GM19025 (cell line): ENCODE measurements around the gene PHF5A.

Experiments used
- ATAC-seq: cut with Tn5 transposase; IDR thresholded peaks from one replicate; pipeline ENCODE4 v1.9.1; 2021; ENCODE audit warnings: mild to moderate bottlenecking, low read depth, moderate library complexity; ENCODE audit not compliant: unreplicated experiment

PHF5A gene

DNA sequence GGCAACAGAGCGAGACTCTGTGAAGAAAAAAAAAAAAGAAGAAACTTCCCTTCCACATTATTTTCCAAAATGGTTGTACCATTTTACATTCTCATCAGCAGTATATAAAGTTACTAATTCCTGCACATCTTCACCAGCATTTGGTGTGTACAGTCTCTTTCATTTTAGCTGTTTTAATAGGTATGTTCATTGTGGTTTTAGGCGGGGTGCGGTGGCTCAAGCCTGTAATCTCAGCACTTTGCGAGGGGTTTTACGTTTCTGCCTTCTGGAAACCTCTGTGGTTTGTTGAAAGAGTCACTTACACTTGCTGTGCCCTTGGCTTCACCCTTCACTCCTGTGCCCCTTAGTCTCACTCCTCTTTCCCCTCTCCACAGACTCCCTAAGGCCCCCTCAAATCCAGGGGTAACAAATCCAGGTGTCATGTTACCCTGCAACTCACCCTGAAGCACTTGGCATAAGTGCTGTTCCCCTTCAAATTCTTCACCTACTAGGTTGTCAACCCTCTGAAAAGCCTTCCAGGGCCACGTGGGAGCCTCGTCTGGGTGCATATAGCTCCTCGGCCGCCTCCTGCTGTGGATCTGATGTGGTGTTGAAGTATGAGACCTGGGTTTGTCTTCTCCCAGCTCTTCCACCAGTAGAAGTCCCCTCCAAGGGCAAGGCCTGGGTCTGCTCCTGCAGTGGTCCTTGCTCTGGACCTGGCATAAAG is 42.7 kb downstream of the PHF5A start:
- ATAC-seq: no peak

- ATAC-seq: no peak
These were observed 49.8 kb downstream of the PHF5A start for GRCh38 chr22:41418717-41419116.

- ATAC-seq: no peak
These were observed 50.7 kb downstream of the PHF5A start for GRCh38 chr22:41417622-41418390.

DNA sequence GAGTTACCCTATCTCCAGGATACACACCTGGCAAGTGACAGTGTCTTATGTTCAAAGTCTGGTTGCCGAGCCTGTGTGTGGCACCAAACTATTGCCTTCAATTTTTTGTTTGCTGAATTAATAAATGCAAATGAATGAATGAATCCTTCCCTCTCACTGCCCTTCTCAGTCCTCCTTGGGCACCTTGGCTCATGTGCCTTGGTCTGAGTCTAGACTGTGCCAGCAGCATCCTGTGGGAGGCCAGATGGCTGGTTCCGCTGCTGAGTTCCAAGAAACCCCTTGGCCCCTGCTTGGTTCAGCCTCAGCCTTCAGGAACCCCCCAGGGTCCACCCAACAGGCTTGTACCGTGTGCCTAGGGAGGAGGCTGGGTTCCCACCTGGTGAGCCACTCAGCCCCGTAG is 52.9 kb downstream of the PHF5A start:
- ATAC-seq: no peak

GRCh38 chr22:41411021-41411851 is 57.3 kb downstream of the PHF5A start:
- ATAC-seq: no peak

GRCh38 chr22:41410311-41410751 is 58.2 kb downstream of the PHF5A start:
- no peak for ATAC-seq
